IPS DF 4.7 (cell line): ENCODE results near the gene CUX1.

Experiments
- DNase-seq: peaks from one replicate; pipeline ENCODE4 v3.0.0-alpha.2; 2013; ENCODE audit warnings: low spot score; ENCODE audit errors: extremely low read depth

CUX1 gene

DNA sequence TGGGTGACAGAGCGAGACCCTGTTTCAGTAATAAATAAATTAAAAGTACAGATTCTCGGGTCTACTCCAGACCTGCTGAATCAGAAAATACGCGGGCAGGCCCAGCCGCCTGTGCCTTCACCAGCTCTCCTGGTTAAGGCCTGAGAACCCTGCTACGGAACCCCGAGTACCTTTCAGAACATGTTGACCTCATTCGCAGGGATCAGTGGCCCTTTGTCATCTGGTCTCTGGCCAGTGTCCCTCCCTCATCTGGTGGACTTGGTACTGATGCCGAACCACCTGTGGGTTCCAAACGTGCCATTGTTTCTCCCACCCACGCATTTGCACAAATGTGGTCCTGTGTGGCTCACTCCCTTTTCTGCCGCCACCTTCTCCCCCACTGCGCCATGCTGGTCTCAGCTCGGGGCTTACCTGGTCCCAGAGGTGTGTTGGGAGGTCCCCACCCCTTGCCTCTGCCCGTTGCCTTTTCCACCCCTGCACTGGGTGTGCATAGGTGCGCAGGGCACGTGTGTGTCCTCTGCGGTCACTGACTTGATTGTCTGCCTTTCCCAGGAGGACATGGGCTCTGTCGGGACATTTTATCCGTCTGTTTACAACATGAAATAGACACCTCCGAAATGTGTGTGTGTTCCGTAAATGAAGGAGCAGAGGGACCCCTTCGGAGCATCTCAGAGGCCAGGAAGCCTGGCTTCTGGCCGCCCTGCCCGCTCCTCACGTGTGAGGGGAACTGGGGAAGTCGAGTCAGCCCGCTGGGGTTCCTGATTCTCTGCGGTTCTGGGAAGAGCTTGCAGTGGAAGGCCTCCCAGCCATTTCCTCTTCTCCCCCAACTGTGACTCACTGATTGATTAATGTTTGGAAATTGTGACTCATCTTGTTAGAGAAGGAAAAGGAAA lies 135.2 kb downstream of the CUX1 start:
- DNase-seq = no peak

DNA sequence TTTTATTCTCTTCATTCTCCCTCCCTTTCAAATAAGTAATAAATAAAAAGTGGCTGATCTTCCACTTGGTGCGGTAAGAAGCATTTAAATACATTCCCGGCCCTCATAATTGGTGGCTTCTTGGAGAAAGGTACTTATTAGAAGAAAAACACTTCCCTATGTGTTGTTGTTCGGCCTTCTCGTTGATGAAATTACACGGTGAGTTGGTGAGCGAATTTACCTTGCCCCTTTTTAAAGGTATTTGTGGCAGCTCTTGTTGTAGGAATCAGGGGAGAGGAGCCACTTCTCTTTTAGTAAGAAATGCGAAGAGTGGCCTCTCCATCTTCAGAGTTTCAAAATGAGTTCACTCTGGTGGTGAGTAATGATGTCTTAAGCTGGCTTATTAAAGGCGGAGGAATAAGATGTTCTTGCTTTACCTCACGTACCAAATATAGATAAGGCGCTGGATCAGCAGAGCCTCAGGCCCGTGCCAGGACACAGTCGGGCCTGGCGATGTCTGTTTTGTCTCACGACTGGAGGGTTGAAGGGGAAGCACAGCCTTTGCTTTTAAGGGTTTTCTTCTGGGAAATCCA lies 135.9 kb downstream of the CUX1 start:
- DNase-seq = no peak

DNA sequence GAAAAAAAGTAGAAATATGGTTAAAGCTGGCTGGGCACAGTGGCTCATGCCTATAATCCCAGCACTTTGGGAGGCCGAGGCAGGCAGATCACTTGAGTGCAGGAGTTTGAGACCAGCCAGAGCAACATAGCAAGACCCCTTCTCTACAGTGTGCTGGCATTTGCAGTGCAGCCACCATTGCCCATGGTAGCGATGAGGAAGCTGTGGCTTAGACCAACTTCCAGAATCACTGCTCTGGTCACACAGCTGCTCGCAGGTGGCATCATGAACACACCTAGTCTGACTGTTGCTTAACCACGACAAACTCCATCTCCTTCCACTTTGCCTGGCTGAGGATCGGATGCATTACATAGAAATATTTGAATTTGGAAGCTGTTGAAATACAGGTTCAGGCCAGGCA lies 137.1 kb downstream of the CUX1 start:
- no peak for DNase-seq

DNA sequence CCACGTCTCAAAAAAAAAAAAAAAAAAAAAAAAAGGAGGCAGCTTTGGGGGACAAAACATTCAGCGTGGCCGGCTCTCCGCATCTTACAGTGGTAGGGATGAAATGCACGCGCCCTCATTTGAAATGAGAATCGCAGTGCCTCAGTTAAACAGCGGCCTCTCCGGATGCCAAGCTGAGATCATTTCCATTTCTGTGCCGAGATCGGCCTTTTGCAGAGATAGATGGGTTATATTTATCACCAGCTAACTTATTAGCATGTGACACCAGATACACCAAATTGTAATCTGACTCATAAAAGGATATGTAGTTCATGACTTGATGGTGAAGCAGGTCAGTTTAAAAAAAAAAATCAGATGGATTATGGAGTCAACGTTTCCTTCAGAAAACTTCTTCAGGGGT lies 138.7 kb downstream of the CUX1 start:
- DNase-seq = no peak

DNA sequence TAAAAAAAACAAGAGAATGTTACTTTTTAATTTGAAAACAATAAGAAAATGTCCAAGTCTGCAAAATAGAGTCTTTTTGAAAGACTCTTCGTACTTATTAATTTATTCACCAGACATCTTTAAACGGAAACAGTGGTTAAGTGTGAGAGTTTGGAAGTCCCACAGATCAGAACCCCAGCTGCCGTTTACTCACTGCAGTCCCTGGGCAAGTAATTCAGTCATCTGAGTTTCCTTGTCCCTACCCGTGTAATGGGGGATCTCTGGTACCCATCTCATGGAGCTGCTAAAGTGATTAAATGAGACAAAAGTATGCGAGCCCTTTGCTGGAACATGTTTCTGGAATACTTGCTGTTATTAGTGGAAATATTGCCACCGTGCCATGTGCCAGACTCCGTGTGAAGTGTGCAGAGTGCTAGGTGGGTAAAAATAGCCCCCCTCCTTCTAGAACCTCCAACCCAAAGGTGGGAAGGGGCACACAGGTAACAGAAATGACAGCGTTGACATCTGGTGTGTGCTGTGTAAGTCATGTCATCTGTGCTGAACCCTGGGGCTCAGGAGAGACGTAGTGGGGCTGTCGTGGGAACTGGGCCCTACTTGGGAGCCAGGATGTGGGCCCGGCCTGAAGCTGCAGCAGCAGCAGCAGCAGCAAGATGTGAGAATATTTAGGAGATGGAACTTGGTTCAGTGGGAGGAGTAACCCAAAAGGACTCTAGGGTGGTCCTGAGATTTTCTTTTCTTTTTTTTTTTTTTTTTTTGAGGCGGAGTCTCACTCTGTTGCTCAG lies 140.5 kb downstream of the CUX1 start:
- DNase-seq = no peak

DNA sequence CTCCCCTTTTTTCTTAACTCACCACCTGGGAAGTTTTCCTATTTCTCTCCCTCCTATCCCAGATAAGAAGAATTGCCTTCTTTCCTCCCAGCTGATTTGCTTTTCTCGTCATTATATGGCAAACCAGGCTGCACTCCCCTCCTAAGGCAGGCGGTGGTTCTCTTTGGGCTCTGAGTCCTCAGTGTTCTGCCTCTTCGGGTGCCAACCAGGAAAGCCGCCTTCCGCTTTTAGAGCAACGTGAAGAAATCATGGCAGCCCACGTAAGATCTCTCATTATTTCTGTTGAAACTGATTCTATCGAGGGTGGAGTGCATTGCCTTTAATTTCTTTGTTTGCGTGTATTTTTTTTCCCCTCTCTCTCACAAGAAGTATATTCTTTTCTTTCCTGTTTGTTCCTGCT lies 141.9 kb downstream of the CUX1 start:
- no peak for DNase-seq

DNA sequence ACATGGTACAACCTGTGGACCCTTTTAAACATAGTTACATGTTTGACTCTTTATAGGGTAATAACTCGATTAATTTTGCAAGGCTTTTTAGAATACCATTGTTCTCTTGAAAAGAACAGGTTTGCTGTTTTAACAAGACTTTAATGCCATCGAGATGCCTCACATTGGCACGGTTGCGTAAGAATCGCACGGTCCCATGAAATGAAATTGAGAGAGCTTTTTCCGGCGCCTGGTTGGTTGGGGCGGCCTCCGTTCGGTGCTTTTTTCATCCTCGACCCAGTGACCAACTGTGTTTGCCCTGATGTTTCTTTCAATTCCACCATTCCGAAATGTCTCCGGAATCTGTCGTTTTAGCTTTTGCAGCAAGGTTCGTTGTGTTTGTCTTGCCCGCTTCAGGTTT lies 142.4 kb downstream of the CUX1 start:
- no peak for DNase-seq

DNA sequence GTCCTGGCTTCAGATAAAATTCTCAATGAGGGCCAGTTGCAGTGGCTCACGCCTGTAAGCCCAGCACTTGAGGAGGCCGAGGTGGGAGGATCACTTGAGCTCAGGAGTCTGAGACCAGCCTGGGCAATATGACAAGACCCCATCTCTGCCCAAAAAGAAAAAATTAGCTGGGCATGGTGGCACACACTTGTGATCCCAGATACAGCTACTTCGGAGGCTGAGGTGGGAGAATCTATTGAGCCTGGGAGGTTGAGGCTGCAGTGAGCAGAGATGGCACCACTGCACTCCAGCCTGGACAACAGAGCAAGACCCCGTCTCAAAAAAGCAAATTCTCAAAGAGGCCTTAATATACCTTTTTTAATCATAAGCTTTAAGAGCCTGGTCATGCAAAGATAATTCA lies 142.9 kb downstream of the CUX1 start:
- no peak for DNase-seq

DNA sequence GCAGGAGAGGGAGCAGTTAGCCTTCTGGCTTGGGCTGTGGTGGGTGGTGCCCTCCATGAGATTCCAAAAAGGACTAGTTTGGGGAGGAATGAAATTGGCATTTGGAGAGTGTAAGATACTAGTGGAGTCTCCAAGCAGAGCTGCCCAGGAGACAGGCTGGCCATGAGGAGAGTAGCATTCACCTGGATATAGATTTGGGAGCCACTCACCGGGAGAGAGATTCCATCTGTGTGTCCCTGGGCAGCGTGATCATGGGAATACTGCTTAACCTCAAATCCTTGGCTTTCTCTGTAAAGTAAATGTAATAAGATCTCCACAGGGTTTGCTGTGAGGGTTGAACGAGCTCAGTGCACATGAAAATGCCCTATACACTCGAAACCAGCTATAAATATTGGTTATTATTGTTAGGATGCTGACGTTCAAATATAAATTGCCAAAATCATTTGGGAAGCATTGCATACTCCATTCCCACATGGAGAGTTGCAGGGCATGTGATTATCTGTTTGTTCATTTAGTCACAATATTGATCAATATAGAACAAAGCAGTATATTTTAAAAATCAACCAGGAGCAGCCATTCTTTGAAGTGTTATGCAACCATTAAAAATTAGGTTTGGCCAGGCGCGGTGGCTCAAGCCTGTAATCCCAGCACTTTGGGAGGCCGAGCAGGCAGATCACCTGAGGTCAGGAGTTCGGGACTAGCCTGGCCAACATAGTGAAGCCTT lies 143.7 kb downstream of the CUX1 start:
- no peak for DNase-seq

DNA sequence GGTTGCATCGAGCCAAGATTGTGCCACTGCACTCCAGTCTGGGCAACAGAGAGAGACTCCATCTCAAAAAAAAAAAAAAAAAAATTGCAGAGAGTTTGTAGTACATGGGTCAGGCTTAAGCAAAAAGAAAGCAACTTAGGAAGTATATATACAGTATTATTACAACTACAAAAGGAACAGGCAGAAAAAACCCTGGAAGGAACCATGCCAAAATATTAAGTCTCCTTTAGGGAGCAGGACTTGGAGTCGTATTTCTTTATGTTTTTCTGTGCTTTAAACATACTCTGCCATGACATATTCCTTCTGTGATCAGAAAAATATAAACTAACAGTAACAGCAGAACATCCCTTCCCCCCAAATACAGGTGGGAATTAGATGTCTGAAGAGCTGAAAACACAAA lies 144.4 kb downstream of the CUX1 start:
- no peak for DNase-seq

DNA sequence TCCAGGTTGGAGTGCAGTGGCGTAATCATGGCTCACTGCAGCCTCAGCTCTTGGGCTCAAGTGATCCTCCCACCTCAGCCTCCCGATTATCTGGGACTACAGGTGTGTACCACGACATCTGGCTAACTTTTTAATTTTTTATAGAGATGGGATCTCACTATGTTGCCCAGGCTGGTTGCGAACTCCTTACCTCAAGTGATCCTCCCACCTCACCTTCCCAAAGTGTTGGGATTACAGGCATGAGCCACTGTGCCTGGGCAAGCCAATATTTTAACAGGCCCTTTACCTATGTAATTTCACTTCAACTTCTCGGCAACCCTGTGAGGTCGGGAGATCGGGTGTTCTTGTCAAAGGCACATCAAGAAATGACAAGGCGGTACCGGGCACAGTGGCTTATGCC lies 146.3 kb downstream of the CUX1 start:
- no peak for DNase-seq

DNA sequence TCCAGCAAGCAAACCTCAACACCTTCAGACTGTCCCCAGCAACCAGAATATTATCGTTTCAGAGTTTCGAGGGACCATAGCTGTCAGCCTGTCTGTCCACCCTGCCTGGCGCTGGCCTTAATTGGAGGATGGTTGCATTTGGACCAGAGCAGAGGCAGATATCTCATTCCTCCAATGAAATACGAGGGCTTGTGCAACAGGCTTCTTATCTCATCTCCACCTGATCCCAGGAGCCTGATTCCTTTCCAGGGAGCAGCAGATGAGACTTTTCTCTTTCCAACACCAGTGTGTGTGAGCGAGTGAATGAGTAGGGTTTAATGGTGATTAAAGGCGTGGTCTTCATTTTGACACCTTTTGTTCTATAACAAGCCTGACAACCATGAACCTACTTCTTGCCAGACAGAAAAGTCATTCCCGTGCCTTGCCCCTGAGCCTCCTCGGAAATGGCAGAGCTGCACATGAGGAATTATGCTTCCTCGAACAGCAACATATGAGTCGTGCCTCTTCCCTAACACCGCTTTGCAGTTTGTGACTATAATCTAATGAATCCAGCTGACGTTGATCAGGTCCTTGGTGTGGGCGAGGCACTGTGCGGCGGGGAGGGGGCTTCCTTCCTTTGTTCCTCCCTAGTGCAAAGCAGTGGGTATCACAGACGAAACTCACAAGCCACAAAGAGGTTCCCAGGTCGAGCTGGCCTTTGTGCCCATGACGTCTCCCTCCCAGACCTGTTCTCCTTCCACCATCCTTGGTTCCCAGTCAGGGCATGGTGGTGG lies 147.4 kb downstream of the CUX1 start:
- no peak for DNase-seq

DNA sequence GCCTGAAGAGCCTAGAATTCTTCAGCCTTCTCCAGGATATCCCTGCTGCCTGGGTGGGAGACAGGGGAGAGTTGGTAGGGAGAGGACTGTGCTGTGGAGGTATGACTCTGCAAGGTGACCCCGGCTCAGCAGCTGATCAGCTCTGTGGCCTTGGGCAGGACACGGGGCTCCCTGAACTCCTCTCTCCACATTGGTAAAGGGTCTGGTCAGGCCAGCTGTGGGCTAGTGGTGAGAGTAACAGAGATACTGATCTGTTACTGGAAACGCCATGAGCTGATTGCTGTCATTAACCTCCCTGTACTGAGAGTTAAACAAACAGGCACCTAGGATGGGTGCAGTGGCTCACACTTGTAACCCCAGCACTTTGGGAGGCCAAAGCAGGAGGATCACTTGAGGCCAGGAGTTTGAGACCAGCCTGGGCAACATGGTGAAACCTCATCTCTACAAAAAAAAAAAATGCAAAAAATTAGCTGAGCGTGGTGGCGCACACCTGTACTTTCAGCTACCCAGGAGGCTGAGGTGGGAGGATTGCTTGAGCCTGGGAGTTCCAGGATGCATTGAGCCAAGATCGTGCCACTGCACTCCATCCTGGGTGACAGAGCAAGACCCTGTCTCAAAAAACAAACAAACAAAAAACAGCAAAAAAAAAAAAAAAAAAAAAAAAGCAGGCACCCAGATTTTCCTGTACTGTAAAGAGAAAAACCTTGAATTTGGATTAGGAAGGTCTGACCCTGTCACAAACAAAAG lies 151.5 kb downstream of the CUX1 start:
- no peak for DNase-seq

DNA sequence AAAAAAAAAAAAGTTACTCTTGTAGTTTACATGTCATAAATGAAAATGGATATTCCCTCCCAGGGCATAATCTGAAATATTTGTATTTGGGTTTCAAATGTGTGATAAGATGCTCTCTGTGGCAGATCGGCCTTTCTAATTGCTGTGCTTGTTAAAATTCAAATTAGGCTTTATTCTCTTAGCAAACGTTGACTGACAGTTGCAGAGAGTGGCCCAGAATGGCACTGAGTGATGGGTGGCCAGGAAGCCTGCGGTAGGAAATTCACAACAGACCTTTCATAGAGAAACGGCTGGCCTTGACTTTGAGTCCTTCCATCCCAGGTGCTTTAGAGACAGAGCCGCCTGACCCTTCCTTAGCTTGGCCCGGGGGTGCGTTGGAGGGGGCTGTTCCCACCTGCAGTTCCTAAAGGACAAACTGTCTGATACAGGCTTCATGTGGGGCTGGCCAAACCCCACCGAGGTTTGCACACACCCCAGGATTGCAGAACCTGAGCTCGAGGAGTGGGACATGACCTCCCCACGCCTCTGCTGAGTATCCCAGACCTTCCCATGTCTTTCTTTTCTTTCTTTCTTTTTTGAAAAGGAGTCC lies 152.7 kb downstream of the CUX1 start:
- DNase-seq = no peak

DNA sequence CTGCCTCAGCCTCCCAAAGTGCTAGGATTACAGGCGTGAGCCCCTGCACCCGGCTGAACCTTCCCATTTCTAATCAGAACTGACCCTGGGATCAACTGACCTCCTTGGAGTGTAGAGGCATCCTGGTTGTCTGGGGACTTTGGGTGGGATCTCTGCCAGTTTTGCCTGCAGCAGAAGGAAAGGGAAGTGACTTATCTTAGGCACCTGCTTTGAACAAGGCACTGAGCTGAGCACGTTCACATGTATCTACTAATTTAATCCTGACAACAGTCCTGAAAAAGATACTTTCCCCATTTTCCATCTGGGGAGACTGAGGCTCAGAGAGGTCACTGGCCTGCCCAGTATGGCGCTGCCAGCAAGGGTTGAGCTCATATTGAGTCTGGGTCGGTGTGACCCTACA lies 153.4 kb downstream of the CUX1 start:
- DNase-seq = no peak

DNA sequence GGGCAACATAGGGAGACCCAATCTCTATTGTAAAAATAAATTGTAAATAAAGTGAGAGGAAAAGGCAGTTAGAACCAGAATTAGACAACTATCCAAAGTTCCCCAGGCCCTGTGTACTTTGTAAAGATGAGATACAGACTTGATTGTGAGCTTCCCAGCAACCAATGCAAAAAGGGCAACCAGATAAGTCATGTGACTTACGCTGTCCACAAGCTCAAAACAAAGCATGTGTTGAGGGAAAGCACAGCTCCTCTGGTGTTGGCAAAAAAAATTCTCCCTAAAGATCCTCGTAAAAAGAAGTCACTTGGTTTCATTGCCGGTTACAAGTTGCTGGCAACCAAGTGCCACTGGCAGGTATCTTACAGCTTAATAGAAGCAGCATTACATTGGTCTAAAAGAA lies 154.0 kb downstream of the CUX1 start:
- DNase-seq = no peak

DNA sequence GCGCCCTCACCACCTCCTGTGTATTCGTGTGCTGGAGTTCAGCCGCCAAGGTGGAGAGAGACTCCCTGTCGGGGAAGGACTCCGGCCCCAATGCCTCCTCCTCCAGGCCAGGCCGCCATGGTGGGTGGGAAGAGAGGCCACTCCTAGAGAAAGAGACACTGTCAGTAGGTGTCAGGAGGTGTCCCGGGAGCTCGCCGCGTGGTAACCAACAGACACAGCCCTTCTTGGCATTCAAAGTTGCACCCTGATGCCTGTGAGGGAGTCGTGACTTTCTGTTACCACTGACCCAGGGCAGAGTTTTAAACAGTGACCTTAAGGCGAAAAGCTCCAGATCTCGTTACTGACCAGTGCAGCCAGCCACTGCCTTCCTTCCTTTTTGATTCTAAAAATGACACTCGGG lies 155.2 kb downstream of the CUX1 start:
- DNase-seq = no peak

DNA sequence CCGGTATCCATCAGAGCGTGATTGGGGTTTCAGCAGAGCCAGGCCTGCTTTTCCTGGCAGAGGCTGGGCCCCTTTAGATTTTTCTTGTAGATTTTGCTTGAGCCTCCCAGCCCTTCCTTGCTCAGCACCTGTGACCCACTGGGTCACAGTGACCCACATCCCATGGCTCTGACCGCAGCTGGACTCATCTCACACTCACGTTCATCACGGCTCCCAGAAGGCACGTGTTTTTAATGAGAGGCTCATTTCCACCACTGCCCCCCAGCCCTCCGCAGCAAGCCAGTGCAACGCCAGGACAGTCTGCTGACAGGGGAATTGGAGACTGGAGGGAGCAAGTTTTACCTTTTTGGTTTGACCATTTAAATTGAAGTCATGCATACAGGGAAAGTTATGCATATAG lies 155.7 kb downstream of the CUX1 start:
- DNase-seq = no peak

DNA sequence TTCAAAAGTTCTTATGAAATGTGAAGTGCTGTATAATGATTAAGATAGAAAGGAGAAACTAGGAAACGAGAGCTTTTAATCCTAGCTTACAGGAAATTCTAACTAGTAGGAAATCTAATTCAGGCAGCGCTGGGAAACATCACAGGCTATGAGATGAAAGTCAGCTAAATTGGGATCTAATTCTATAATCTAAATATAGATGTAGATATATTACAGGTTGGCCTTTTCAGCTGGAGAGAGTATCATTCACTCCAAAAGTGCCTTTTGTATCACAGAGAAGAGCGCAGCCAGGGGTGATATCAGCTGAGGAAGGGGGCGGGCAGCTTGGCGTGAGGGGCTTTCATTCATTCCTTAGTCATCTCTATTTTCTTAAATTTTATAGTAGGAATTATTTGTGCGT lies 157.0 kb downstream of the CUX1 start:
- DNase-seq = no peak

DNA sequence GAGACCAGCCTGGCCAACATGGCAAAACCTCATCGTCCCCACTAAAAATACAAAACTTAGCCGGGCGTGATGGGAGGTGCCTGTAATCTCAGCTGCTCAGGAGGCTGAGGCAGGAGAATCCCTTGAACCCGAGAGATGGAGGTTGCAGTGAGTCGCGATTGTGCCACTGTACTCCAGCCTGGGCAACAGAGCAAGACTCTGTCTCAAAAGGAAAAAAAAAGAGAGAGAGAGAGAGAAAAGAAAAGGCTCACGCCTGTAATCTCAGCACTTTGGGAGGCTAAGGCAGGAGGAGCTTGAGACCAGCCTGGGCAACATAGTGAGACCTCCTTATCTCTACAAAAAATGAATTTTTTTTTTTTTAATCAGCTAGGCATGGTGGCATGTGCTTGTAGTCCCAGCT lies 157.6 kb downstream of the CUX1 start:
- DNase-seq = no peak
